Activated CD4-positive, CD25-positive, alpha-beta regulatory T cell treated with anti-CD3 and anti-CD28 coated beads, Interleukin-2, amount 50 U/mL, for 24 hours (primary cell): ENCODE measurements around the gene DUSP23.

ENCODE experiments used
- ATAC-seq, 2 donors: fragments of 150-1000 bp; cut with Tn5 transposase; one replicate each; pipeline ENCODE4 v1.10.0; 2021; ENCODE audit warnings: mild to moderate bottlenecking in 1 of 2, moderate library complexity in 1 of 2

Gene DUSP23

GRCh38 chr1:159786966-159787365, 6.2 kb downstream of the DUSP23 start:
- ATAC-seq, result no peak

- peak in 1 of 2 donors; percentile 30 for ATAC-seq
Observed at GRCh38 chr1:159790237-159790917, 9.6 kb downstream of the DUSP23 start.

GRCh38 chr1:159791031-159791430, 10.3 kb downstream of the DUSP23 start:
- no peak for ATAC-seq

- no peak for ATAC-seq
Observed at GRCh38 chr1:159791461-159791860, 10.7 kb downstream of the DUSP23 start.

- ATAC-seq, result no peak
Observed at GRCh38 chr1:159795534-159795933, 14.8 kb downstream of the DUSP23 start.

- ATAC-seq, result peak; percentile 41 to 48
Observed at GRCh38 chr1:159798893-159799292, 18.1 kb downstream of the DUSP23 start.

GRCh38 chr1:159799446-159799985, 18.8 kb downstream of the DUSP23 start:
- no peak for ATAC-seq

- ATAC-seq, result no peak
Observed at GRCh38 chr1:159800177-159800930, 19.6 kb downstream of the DUSP23 start.

- no peak for ATAC-seq
Observed at GRCh38 chr1:159802111-159802510, 21.3 kb downstream of the DUSP23 start, which contains the start of gene FCRL6. TSS of gene FCRL6 (plus strand) at chr1:159802360. CDS start at chr1:159802425, 65 bp downstream.

GRCh38 chr1:159803956-159804689, 23.4 kb downstream of the DUSP23 start:
- no peak for ATAC-seq

GRCh38 chr1:159804924-159805323, 24.2 kb downstream of the DUSP23 start:
- no peak for ATAC-seq

GRCh38 chr1:159815926-159816325, 35.2 kb downstream of the DUSP23 start:
- ATAC-seq, result no peak

- no peak for ATAC-seq
Observed at GRCh38 chr1:159817276-159818041, 36.7 kb downstream of the DUSP23 start.

- no peak for ATAC-seq
Observed at GRCh38 chr1:159821171-159821867, 40.6 kb downstream of the DUSP23 start.

- ATAC-seq, result no peak
Observed at GRCh38 chr1:159823406-159823805, 42.6 kb downstream of the DUSP23 start.

GRCh38 chr1:159825564-159825963, 44.8 kb downstream of the DUSP23 start:
- no peak for ATAC-seq

- ATAC-seq, result peak; percentile 49 to 53
Observed at GRCh38 chr1:159826441-159827101, 45.8 kb downstream of the DUSP23 start, which contains the start of gene SLAMF8. TSS of gene SLAMF8 (plus strand) at chr1:159826873. CDS start at chr1:159826899, 26 bp downstream.

GRCh38 chr1:159827102-159827490, 46.3 kb downstream of the DUSP23 start:
- ATAC-seq, result no peak

- ATAC-seq, result no peak
Observed at GRCh38 chr1:159827549-159827948, 46.8 kb downstream of the DUSP23 start.

- ATAC-seq, result no peak
Observed at GRCh38 chr1:159828176-159828575, 47.4 kb downstream of the DUSP23 start.
